ENCODE measurements around the gene COX15. TPM values are rescaled to one million over a fixed set of nuclear protein-coding genes. Genes with fewer than 3 reads are reported as not detected.

The COX15 gene
- total and polyA plus RNA-seq, 8 donors = 9.3 to 34.3 (median 13.1) TPM

- no peak overlapping the region for H3K4me3 ChIP-seq
- H3K27me3 ChIP-seq = no peaks in the 10 kb centered on the region
- WGBS, 5 donors = 60 to 79% (median 61%) methylated on average over 2 of the region's 2 CpGs
- peak overlapping the region in 1 of 5 donors; percentile 16 for H3K27ac ChIP-seq
- no peak for TF ChIP-seq EP300 (IDR thresholded peaks at IDR 0.05)
- no peak for TF ChIP-seq CTCF (IDR thresholded peaks at IDR 0.05)
- no peak for TF ChIP-seq POLR2AphosphoS5 (IDR thresholded peaks at IDR 0.05)
- TF ChIP-seq POLR2A (IDR thresholded peaks at IDR 0.05) = no peak
- no peaks in the 10 kb centered on the region for H3K9me3 ChIP-seq
- peak in 1 of 2 donors; percentile 38 for DNase-seq
- intact Hi-C loops (cut with DNase I; ENCODE audit: low total_unique reads) = no loop called here
- H3K4me1 ChIP-seq = peaks cover 0 to 18% (median 2%) of the 10 kb centered on the region in 4 donors
- H3K36me3 ChIP-seq = peaks cover 0 to 57% (median 31%) of the 10 kb centered on the region in 4 donors
These were observed 46.3 kb downstream of the COX15 start for GRCh38 chr10:99685597-99685967.

- intact Hi-C loops (cut with DNase I; ENCODE audit: low total_unique reads) = no loop called here
- peaks cover 8 to 53% (median 35%) of the 10 kb centered on the region in 4 donors for H3K36me3 ChIP-seq
- H3K9me3 ChIP-seq = no peaks in the 10 kb centered on the region
- peak in 1 of 2 donors; percentile 31 for DNase-seq
- TF ChIP-seq CTCF (IDR thresholded peaks at IDR 0.05) (peak in 3 of 7 experiments; percentile 7 to 28 (median 12)), POLR2AphosphoS5 (IDR thresholded peaks at IDR 0.05) (no peak)
- peaks cover 0 to 18% (median 2%) of the 10 kb centered on the region in 4 donors for H3K4me1 ChIP-seq
- no peak overlapping the region for H3K4me3 ChIP-seq
- no peaks in the 10 kb centered on the region for H3K27me3 ChIP-seq
- WGBS, 5 donors = 22 to 44% (median 38%) methylated on average over 1 of the region's 1 CpG
- no peak overlapping the region for H3K27ac ChIP-seq
These were observed 49.2 kb downstream of the COX15 start for GRCh38 chr10:99682752-99683151.

Other genes starting within 250 kb of the COX15 start
- 1 to 10 TPM in 3 of 5 donors, under 1 TPM in 1, not detected in 1; 0.45 to 5.8 (median 1.9) TPM for gene NKX2-3, start 199.2 kb downstream of the COX15 start, total RNA-seq
- 1 to 10 TPM; 1.0 to 3.2 (median 1.1) TPM for gene NKX2-3, start 199.2 kb downstream of the COX15 start, polyA plus RNA-seq
- 100 to 1,000 TPM in 1 of 5 donors, 10 to 100 TPM in 3, 1 to 10 TPM in 1; 7.5 to 225 (median 43.5) TPM for gene SLC25A28, start 111.7 kb downstream of the COX15 start, total RNA-seq
- 10 to 100 TPM; 49.9 to 90.4 (median 57.9) TPM for gene SLC25A28, start 111.7 kb downstream of the COX15 start, polyA plus RNA-seq
- gene ENTPD7, start 72.6 kb downstream of the COX15 start, total RNA-seq = 10 to 100 TPM in 4 of 5 donors, not detected in 1; 12.2 to 36.2 (median 23.1) TPM
- 1 to 10 TPM; 1.2 to 4.0 (median 2.1) TPM for gene ENTPD7, start 72.6 kb downstream of the COX15 start, polyA plus RNA-seq
- 10 to 100 TPM in 4 of 5 donors, 1 to 10 TPM in 1; 2.6 to 63.0 (median 45.2) TPM for gene CUTC, start 107 bp upstream of the COX15 start, total RNA-seq
- gene CUTC, start 107 bp upstream of the COX15 start, polyA plus RNA-seq = 10 to 100 TPM; 22.4 to 33.6 (median 28.0) TPM
- gene ABCC2, start 50.5 kb upstream of the COX15 start, total RNA-seq = 1 to 10 TPM in 1 of 5 donors, under 1 TPM in 4; under 0.01 to 6.8 (median 0.58) TPM
- 1 to 10 TPM in 1 of 3 donors, under 1 TPM in 2; 0.50 to 1.2 (median 0.93) TPM for gene ABCC2, start 50.5 kb upstream of the COX15 start, polyA plus RNA-seq

Measured in stomach (tissue), 9 donors.